Subcutaneous abdominal adipose tissue (tissue), 5 donors: ENCODE results near the gene RGL2.

Experiments used
- H3K27ac ChIP-seq: one replicate; pipeline ENCODE4 v1.7.0; 2013; ENCODE audit warnings: low read depth, mild to moderate bottlenecking, inconsistent platforms, low read length, moderate library complexity
- H3K27me3 ChIP-seq, 5 donors: one replicate each; pipeline ENCODE4 v1.7.0; 2013; ENCODE audit warnings: low read length in 5 of 5, inconsistent platforms in 1 of 5; ENCODE audit not compliant: control insufficient read depth in 5 of 5, insufficient read depth in 4 of 5
- H3K36me3 ChIP-seq, 5 donors: one replicate each; pipeline ENCODE4 v1.7.0; 2013; ENCODE audit warnings: low read length in 5 of 5; ENCODE audit not compliant: control insufficient read depth in 5 of 5, insufficient read depth in 5 of 5
- H3K4me1 ChIP-seq, 5 donors: one replicate each; pipeline ENCODE4 v1.7.0; 2013; ENCODE audit warnings: low read length in 5 of 5, mild to moderate bottlenecking in 3 of 5, moderate library complexity in 1 of 5; ENCODE audit not compliant: control insufficient read depth in 5 of 5, insufficient read depth in 5 of 5
- H3K4me3 ChIP-seq, 5 donors: one replicate each; pipeline ENCODE4 v1.7.0; 2013; ENCODE audit warnings: low read length in 5 of 5, low read depth in 1 of 5
- H3K9ac ChIP-seq, 5 donors: one replicate each; pipeline ENCODE4 v1.7.0; 2013; ENCODE audit warnings: low read length in 5 of 5, mild to moderate bottlenecking in 4 of 5, moderate library complexity in 3 of 5
- H3K9me3 ChIP-seq, 5 donors: one replicate each; pipeline ENCODE4 v1.7.0; 2013; ENCODE audit warnings: low read length in 5 of 5; ENCODE audit not compliant: control insufficient read depth in 5 of 5
- donor health status: healthy.
- donor health status: healthy.
- donor health status: healthy.
- donor health status: healthy.
- donor health status: healthy.

Gene RGL2

DNA sequence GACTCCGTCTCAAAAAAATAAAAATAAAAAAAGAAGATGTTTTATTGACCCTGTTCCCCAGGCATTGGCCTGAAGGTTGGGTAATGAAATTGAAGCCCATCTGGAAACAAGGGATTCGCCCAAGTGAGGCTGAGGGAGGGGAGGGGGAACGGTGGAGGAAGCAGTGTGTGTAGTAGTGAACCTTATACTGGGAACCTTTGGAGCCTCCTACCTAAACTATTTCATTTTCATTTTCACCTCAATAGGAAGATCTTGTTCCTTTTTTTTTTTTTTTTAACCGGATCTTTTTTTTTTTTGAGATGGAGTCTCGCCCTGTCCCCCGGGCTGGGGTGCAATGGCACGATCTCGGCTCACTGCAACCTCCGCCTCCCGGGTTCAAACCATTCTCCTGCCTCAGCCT, 32.0 kb upstream of the RGL2 start:
- no peaks in the 10 kb centered on the region for H3K36me3 ChIP-seq
- H3K4me3 ChIP-seq = no peak overlapping the region
- no peaks in the 10 kb centered on the region for H3K9me3 ChIP-seq
- no peak overlapping the region for H3K27ac ChIP-seq
- no peaks in the 10 kb centered on the region for H3K4me1 ChIP-seq
- H3K27me3 ChIP-seq = no peaks in the 10 kb centered on the region
- no peak overlapping the region for H3K9ac ChIP-seq

DNA sequence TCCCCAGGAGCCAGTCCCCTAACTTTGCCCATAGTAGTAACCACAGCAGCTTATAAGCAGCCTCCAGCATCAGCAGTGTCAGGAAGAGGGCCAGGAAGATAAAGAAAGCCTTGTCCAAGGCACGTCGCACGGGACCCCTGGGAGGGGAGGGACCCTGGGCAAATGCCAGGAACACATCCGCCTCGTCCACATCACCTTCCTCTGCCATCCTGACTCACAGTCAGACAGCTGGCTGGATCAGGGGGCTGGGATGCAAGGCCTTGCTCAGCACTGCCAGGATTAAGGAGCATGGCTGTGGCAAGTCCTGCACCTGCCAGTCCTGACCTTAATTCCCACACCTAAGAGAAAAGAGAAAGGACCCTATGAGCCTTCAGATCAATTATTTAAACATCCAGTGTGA, 30.3 kb upstream of the RGL2 start:
- Histone ChIP-seq H3K4me1 (peaks cover 0 to under 1% (median under 1%) of the 10 kb centered on the region in 5 donors), H3K27ac (no peak overlapping the region), H3K36me3 (no peaks in the 10 kb centered on the region), H3K9ac (no peak overlapping the region), H3K4me3 (no peak overlapping the region), H3K27me3 (no peaks in the 10 kb centered on the region), H3K9me3 (no peaks in the 10 kb centered on the region)

DNA sequence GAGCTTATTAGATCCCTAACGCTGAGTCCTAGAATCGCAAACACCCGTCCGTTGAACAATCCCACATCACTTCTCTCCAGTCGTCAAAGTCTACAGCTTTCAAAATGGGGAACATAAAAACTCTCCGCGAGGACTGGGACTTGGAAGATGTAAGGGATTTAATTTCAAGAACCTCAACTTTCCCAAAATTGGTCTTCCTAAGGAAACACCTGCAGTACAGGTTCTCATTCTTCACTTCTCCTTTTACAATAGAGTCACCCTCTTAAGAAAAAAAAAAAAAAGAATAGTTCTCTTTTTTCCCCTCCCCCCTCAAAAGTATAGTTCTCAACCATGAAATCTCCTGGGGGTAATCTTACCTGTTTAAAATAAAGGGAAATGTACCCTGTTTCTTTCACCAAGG, 25.4 kb upstream of the RGL2 start:
- Histone ChIP-seq H3K9me3 (no peaks in the 10 kb centered on the region), H3K36me3 (peaks cover 0 to 21% (median 19%) of the 10 kb centered on the region in 5 donors), H3K9ac (peak overlapping the region in 1 of 5 donors; percentile 88), H3K4me3 (peak overlapping the region; percentile 75 to 88 (median 81)), H3K4me1 (peaks cover 14 to 45% (median 40%) of the 10 kb centered on the region in 5 donors), H3K27me3 (no peaks in the 10 kb centered on the region), H3K27ac (no peak overlapping the region)

- peak overlapping the region; percentile 28 to 89 (median 88) for H3K9ac ChIP-seq
Observed at GRCh38 chr6:33323623-33323948, 24.8 kb upstream of the RGL2 start.

DNA sequence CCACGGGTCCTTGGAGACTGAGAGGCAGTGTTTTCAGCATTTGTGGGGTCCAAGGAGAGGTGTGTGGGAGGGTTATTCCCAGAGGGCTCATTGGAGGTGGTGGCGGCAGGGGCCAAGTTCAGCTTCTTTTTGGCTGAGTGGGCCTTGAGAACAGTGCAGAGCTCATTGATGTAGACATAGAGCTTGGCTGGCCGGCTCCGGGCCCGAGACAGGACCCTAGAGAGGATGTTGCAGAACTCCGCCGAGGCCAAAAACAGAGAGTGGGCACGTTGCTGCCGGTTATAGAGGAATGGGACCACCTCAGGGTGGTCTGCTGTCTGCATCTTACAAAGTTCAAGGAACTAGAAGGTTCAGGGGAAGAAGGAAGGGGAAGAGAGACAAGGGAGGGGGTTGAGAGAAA, 22.5 kb upstream of the RGL2 start:
- Histone ChIP-seq H3K27ac (peak overlapping the region; percentile 51), H3K4me1 (peaks cover 17 to 64% (median 62%) of the 10 kb centered on the region in 5 donors), H3K27me3 (no peaks in the 10 kb centered on the region), H3K9me3 (no peaks in the 10 kb centered on the region), H3K4me3 (peak overlapping the region in 4 of 5 donors; percentile 5 to 32 (median 20)), H3K36me3 (peaks cover 0 to 30% (median 30%) of the 10 kb centered on the region in 5 donors), H3K9ac (peak overlapping the region in 4 of 5 donors; percentile 2 to 88 (median 48))

More at GRCh38 chr6:33323623-33323948, 24.8 kb upstream of the RGL2 start:
- no peaks in the 10 kb centered on the region for H3K27me3 ChIP-seq
- H3K4me3 ChIP-seq = peak overlapping the region; percentile 75 to 88 (median 81)
- peaks cover 14 to 48% (median 45%) of the 10 kb centered on the region in 5 donors for H3K4me1 ChIP-seq
- H3K9me3 ChIP-seq = no peaks in the 10 kb centered on the region
- peaks cover 0 to 27% (median 25%) of the 10 kb centered on the region in 5 donors for H3K36me3 ChIP-seq
- H3K27ac ChIP-seq = peak overlapping the region; percentile 84

DNA sequence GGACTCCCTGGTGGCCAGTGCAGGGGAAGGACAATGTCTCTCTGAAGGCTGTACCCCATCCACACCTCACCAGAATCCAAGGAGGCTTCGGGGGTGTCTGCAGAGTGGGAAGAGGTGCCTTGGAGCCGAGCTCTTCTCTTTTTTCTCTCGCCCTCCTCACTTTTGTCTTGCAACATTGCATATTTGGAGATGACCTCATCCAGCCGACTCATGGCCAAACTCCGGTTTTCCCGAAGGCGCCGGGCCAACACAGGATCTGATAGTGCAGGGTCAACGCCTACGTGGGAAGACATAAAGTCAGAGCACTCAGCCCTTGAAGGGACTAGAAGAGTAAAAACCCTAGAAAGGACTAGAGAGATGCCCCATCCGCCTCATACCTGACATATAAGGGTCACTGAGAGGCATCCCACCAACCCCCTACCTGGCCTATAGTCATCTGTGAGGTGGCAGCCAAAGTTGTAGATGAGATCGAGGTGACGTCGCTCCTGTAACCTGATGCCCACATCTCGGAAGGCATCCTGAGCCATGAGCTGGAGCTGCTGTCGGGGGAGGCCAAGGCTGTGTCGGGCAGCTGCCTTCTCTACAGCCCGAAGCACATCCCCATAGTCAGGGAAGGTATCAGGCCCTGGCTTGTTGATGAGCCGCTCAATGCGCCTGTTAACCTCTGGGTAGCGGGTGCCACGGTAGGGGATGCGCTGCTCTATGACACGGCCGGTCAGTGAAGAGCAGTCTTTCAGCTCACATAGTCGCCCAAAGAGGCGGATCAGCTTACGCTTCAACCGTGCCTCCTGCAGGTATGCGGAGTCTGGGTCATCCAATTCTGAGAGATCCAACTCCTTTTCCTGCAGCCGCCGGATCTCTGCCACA, 21.8 kb upstream of the RGL2 start:
- peak overlapping the region in 3 of 5 donors; percentile 9 to 67 (median 51) for H3K9ac ChIP-seq
- H3K36me3 ChIP-seq = peaks cover 0 to 34% (median 30%) of the 10 kb centered on the region in 5 donors
- H3K4me3 ChIP-seq = peak overlapping the region; percentile 5 to 32 (median 24)
- H3K27ac ChIP-seq = peak overlapping the region; percentile 51
- no peaks in the 10 kb centered on the region for H3K27me3 ChIP-seq
- H3K4me1 ChIP-seq = peaks cover 17 to 68% (median 65%) of the 10 kb centered on the region in 5 donors
- H3K9me3 ChIP-seq = no peaks in the 10 kb centered on the region

- Histone ChIP-seq H3K4me3 (peak overlapping the region in 3 of 5 donors; percentile 5 to 32 (median 22)), H3K4me1 (peaks cover 17 to 75% (median 71%) of the 10 kb centered on the region in 5 donors), H3K27ac (peak overlapping the region; percentile 51), H3K9me3 (no peaks in the 10 kb centered on the region), H3K9ac (peak overlapping the region in 2 of 5 donors; percentile 39 to 67), H3K36me3 (peaks cover 0 to 34% (median 30%) of the 10 kb centered on the region in 5 donors), H3K27me3 (no peaks in the 10 kb centered on the region)
Observed at GRCh38 chr6:33319939-33320314, 21.2 kb upstream of the RGL2 start.

- peak overlapping the region; percentile 76 for H3K27ac ChIP-seq
- H3K9ac ChIP-seq = peak overlapping the region in 3 of 5 donors; percentile 34 to 69 (median 52)
- no peaks in the 10 kb centered on the region for H3K27me3 ChIP-seq
- H3K4me3 ChIP-seq = peak overlapping the region in 4 of 5 donors; percentile 85 to 95 (median 85)
- H3K9me3 ChIP-seq = no peaks in the 10 kb centered on the region
- H3K4me1 ChIP-seq = peaks cover 17 to 76% (median 72%) of the 10 kb centered on the region in 5 donors
- H3K36me3 ChIP-seq = peaks cover 0 to 34% (median 30%) of the 10 kb centered on the region in 5 donors
Observed at GRCh38 chr6:33318426-33319073, 19.8 kb upstream of the RGL2 start.

GRCh38 chr6:33317669-33318425, 19.1 kb upstream of the RGL2 start, which contains the start of gene ZBTB22:
Gene ZBTB22, minus strand, starts transcription at chr6:33317744. Its CDS starts 828 bp downstream, at chr6:33316916.
- H3K9ac ChIP-seq = peak within 1 kb of the TSS in 4 of 5 donors; percentile 34 to 69 (median 56)
- H3K27me3 ChIP-seq = no peaks in the 10 kb centered on the region
- H3K4me3 ChIP-seq = peak within 1 kb of the TSS; percentile 72 to 95 (median 85)
- no peaks in the 10 kb centered on the region for H3K9me3 ChIP-seq
- H3K4me1 ChIP-seq = peaks cover 17 to 78% (median 72%) of the 10 kb centered on the region in 5 donors
- H3K36me3 ChIP-seq = peaks cover 0 to 34% (median 30%) of the 10 kb centered on the region in 5 donors
- H3K27ac ChIP-seq = peak within 1 kb of the TSS; percentile 96
